Right atrium auricular region (tissue), 2 donors: ENCODE results near the gene CCDC77. TPM values are rescaled to one million over a fixed set of nuclear protein-coding genes. Genes with fewer than 3 reads are reported as not detected.
"Not testable (repeated sequence)": the region's sequence is repeated elsewhere in the genome, so short reads cannot be mapped to it uniquely, and the experiment has no call there.

Source experiments
- DNase-seq: peaks from one replicate; pipeline ENCODE4 v3.0.0-alpha.2; 2019; ENCODE audit warnings: low spot score
- H3K27ac ChIP-seq, 2 donors: fragments of 200-600 bp; sonication (generic); 1 replicate in 1 of 2; 2 replicates in 1 of 2; pipeline ENCODE4 v1.5.1; 2016 to 2019
- H3K27me3 ChIP-seq, 2 donors: fragments of 200-600 bp; sonication (generic); one replicate each; pipeline versions ENCODE4 v1.5.1 to v1.6.0; 2017 to 2019
- H3K36me3 ChIP-seq: fragments of 200-600 bp; sonication (generic); one replicate; pipeline ENCODE4 v1.5.1; 2016
- H3K4me1 ChIP-seq, 2 donors: fragments of 200-600 bp; sonication (generic); one replicate each; pipeline versions ENCODE4 v1.5.1 to v1.6.0; 2017 to 2019
- H3K4me3 ChIP-seq, 2 donors: fragments of 200-600 bp; sonication (generic); 1 replicate in 1 of 2; 2 replicates in 1 of 2; pipeline ENCODE4 v1.5.1; 2017 to 2019; ENCODE audit warnings: mild to moderate bottlenecking in 1 of 2, moderate library complexity in 1 of 2
- H3K9me3 ChIP-seq, 2 donors: fragments of 200-600 bp; sonication (generic); one replicate each; pipeline ENCODE4 v1.5.1; 2019
- CTCF ChIP-seq, 2 donors: fragments of 200-600 bp; sonication (generic); IDR thresholded peaks; one replicate each; pipeline ENCODE4 v1.5.1; 2019; ENCODE audit warnings: antibody characterized with exemption in 2 of 2
- total RNA-seq, 2 donors: library from RNA; depleted of rRNA; stranded (reverse); fragments of >200 nt; gene quantifications; one replicate each; pipeline ENCODE4 v1.1.0, GENCODE V29; 2016

Gene CCDC77
- total RNA-seq, 2 donors from 2014 or later = 2.6 to 3.2 TPM

GRCh38 chr12:402029-402389 lies 565 bp downstream of the CCDC77 start:
- Histone ChIP-seq H3K4me1 (peaks cover 0 to 10% of the 10 kb centered on the region in 2 donors), H3K27ac (peak overlapping the region; percentile 49 to 73)
- no peak for TF ChIP-seq CTCF (IDR thresholded peaks at IDR 0.05)

GRCh38 chr12:414859-415258 lies 13.4 kb downstream of the CCDC77 start:
- no peak for DNase-seq
- no peaks in the 10 kb centered on the region for H3K27me3 ChIP-seq
- no peak overlapping the region for H3K27ac ChIP-seq
- peaks cover 26% of the 10 kb centered on the region for H3K36me3 ChIP-seq
- TF ChIP-seq CTCF (IDR thresholded peaks at IDR 0.05) = no peak
- no peaks in the 10 kb centered on the region for H3K4me1 ChIP-seq
- H3K4me3 ChIP-seq = no peak overlapping the region
- H3K9me3 ChIP-seq = no peaks in the 10 kb centered on the region

More at GRCh38 chr12:402029-402389, 565 bp downstream of the CCDC77 start:
- no peak for DNase-seq
- no peaks in the 10 kb centered on the region for H3K27me3 ChIP-seq
- H3K36me3 ChIP-seq = no peaks in the 10 kb centered on the region
- no peaks in the 10 kb centered on the region for H3K9me3 ChIP-seq
- peak overlapping the region; percentile 54 to 66 for H3K4me3 ChIP-seq

GRCh38 chr12:418432-418831 lies 17.0 kb downstream of the CCDC77 start:
- no peaks in the 10 kb centered on the region for H3K4me1 ChIP-seq
- H3K9me3 ChIP-seq = no peaks in the 10 kb centered on the region
- no peak for DNase-seq
- H3K27ac ChIP-seq = no peak overlapping the region
- H3K36me3 ChIP-seq = peaks cover 15% of the 10 kb centered on the region
- H3K27me3 ChIP-seq = no peaks in the 10 kb centered on the region
- no peak overlapping the region for H3K4me3 ChIP-seq
- no peak for TF ChIP-seq CTCF (IDR thresholded peaks at IDR 0.05)

GRCh38 chr12:422526-422925 lies 21.1 kb downstream of the CCDC77 start:
- Histone ChIP-seq H3K4me1 (no peaks in the 10 kb centered on the region), H3K9me3 (no peaks in the 10 kb centered on the region), H3K27me3 (no peaks in the 10 kb centered on the region), H3K27ac (no peak overlapping the region), H3K4me3 (no peak overlapping the region), H3K36me3 (peaks cover 12% of the 10 kb centered on the region)
- no peak for DNase-seq
- TF ChIP-seq CTCF (IDR thresholded peaks at IDR 0.05) = no peak

- H3K4me3 ChIP-seq, H3K27ac ChIP-seq, DNase-seq, H3K4me1 ChIP-seq, H3K27me3 ChIP-seq, H3K9me3 ChIP-seq: not testable (repeated sequence)
- peaks cover 17% of the 10 kb centered on the region for H3K36me3 ChIP-seq
Measured at GRCh38 chr12:435737-436136, 34.3 kb downstream of the CCDC77 start.

- Histone ChIP-seq H3K27ac (no peak overlapping the region), H3K9me3 (no peaks in the 10 kb centered on the region)
- DNase-seq = peak; percentile 71
Measured at GRCh38 chr12:442235-442884, 40.9 kb downstream of the CCDC77 start.

More at GRCh38 chr12:442235-442884, 40.9 kb downstream of the CCDC77 start:
- Histone ChIP-seq H3K27me3 (no peaks in the 10 kb centered on the region), H3K4me3 (no peak overlapping the region), H3K4me1 (no peaks in the 10 kb centered on the region), H3K36me3 (no peaks in the 10 kb centered on the region)
- peak; percentile 72 to 85 for TF ChIP-seq CTCF (IDR thresholded peaks at IDR 0.05)
